Measurements from ENCODE around the gene PHLDB3. TPM values are rescaled to one million over a fixed set of nuclear protein-coding genes. Genes with fewer than 3 reads are reported as not detected.
A peak's percentile ranks its signal among the peaks of the same experiment; 100 is the strongest.

Gene PHLDB3
- total RNA-seq, 1 donor from 2014 or later: 23.4 TPM

DNA sequence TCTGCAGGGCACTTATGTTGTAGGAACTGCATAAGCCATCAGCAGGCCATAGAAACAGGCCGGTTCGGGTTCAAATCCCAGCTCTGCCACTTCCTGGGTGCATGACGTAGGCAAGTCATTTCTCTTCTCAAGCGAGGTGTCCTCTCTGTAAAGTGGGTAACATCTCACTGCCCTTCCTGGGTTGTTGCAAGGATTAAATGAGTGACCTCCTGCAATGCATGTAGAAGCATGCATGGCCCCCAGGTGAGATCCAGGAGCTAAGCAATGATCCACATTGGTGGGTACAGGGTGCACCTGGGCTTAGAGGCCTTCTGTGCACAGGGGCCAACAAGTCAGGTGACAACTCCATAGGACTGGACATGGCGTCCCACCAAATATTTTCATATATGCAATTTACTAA lies 13.8 kb downstream of the PHLDB3 start:
- Mint-ChIP-seq H3K4me1 (ENCODE audit: low read depth) (no peaks in the 10 kb centered on the region), H3K4me3 (ENCODE audit: low read depth) (no peak overlapping the region), H3K27ac (no peak overlapping the region), H3K27me3 (no peaks in the 10 kb centered on the region), H3K9me3 (ENCODE audit: low read depth) (no peaks in the 10 kb centered on the region), H3K36me3 (ENCODE audit: insufficient read depth) (peaks cover 8% of the 10 kb centered on the region)
- no peak for DNase-seq (ENCODE audit: low spot score, unreplicated experiment)
- TF ChIP-seq, protein P1, sequence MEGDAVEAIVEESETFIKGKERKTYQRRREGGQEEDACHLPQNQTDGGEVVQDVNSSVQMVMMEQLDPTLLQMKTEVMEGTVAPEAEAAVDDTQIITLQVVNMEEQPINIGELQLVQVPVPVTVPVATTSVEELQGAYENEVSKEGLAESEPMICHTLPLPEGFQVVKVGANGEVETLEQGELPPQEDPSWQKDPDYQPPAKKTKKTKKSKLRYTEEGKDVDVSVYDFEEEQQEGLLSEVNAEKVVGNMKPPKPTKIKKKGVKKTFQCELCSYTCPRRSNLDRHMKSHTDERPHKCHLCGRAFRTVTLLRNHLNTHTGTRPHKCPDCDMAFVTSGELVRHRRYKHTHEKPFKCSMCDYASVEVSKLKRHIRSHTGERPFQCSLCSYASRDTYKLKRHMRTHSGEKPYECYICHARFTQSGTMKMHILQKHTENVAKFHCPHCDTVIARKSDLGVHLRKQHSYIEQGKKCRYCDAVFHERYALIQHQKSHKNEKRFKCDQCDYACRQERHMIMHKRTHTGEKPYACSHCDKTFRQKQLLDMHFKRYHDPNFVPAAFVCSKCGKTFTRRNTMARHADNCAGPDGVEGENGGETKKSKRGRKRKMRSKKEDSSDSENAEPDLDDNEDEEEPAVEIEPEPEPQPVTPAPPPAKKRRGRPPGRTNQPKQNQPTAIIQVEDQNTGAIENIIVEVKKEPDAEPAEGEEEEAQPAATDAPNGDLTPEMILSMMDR (IDR thresholded peaks at IDR 0.05; ENCODE audit: unreplicated experiment): no peak

DNA sequence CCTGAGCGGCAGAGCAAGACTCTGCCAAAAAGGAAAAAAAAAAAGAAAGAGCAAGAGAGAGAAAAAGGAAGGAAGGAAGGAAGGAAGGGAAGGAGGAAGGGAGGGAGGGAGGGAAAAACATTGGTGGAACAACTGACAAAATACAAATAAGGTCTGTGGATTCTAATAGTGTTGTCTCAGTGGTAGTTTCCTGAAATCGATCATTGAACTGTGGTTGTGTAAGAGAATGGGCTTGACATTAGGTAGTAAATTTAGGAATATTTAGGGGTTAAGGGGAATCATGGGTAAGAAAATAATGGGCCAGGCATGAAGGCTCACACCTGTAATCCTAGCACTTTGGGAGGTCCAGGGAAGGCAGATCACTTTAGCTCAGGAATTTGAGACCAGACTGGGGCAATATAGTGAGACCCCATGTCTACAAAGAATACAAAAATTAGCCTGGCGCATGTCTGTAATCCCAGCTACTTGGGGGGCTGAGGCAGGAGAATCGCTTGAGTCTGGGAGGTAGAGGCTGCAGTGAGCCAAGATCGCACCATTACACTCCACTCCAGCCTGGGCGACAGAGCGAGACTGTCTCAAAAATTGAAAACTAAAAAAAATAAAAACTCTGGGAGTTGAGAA lies 14.5 kb downstream of the PHLDB3 start:
- H3K4me1 Mint-ChIP-seq (ENCODE audit: low read depth): no peaks in the 10 kb centered on the region
- TF ChIP-seq, protein P1 (IDR thresholded peaks at IDR 0.05; ENCODE audit: unreplicated experiment): no peak
- no peak overlapping the region for H3K4me3 Mint-ChIP-seq (ENCODE audit: low read depth)
- H3K27ac Mint-ChIP-seq: peak overlapping the region; percentile 3
- peaks cover 5% of the 10 kb centered on the region for H3K36me3 Mint-ChIP-seq (ENCODE audit: insufficient read depth)
- H3K27me3 Mint-ChIP-seq: no peaks in the 10 kb centered on the region
- DNase-seq (ENCODE audit: low spot score, unreplicated experiment): no peak
- no peaks in the 10 kb centered on the region for H3K9me3 Mint-ChIP-seq (ENCODE audit: low read depth)

DNA sequence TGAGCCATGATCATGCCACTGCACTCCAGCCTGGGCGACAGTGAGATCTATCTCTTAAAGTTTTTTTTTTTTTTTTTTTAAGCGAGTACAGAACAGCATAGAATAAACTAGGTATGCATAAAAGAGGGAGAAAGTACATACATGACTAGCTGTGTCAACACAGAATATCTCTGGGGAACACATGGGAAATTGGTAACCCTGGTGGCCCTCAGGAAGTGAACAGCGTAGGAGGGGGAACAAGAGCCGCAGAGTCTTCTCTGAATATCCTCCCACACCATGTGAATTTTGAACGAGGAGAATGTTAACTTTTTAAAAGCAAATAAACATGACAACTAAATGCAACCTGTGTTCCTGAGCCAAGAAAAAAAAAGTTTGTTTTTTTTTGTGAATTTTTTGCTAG lies 15.2 kb downstream of the PHLDB3 start:
- Mint-ChIP-seq H3K4me1 (ENCODE audit: low read depth) (no peaks in the 10 kb centered on the region), H3K4me3 (ENCODE audit: low read depth) (no peak overlapping the region), H3K27me3 (no peaks in the 10 kb centered on the region), H3K27ac (no peak overlapping the region), H3K9me3 (ENCODE audit: low read depth) (no peaks in the 10 kb centered on the region), H3K36me3 (ENCODE audit: insufficient read depth) (peaks cover 1% of the 10 kb centered on the region)
- no peak for DNase-seq (ENCODE audit: low spot score, unreplicated experiment)
- TF ChIP-seq, protein P1 (IDR thresholded peaks at IDR 0.05; ENCODE audit: unreplicated experiment): no peak

DNA sequence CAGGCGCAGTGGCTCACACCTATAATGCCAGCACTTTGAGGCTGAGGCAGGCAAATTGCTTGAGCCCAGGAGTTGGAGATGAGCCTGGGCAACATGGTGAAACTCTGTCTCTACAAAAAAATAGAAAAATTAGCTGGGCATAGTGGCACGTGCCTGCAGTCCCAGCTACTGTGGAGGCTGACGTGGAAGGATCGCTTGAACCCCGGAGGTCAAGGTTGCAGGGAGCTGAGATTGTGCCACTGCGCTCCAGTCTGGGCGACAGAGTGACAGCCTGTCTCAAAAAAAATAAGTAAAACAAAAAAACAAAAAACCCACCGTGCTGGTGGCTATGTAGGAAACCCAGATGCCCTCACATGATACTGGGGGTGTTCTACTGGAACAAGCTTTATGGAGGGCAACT lies 16.4 kb downstream of the PHLDB3 start:
- no peaks in the 10 kb centered on the region for H3K4me1 Mint-ChIP-seq (ENCODE audit: low read depth)
- H3K27ac Mint-ChIP-seq: no peak overlapping the region
- no peaks in the 10 kb centered on the region for H3K9me3 Mint-ChIP-seq (ENCODE audit: low read depth)
- no peak for DNase-seq (ENCODE audit: low spot score, unreplicated experiment)
- H3K4me3 Mint-ChIP-seq (ENCODE audit: low read depth): no peak overlapping the region
- peaks cover 1% of the 10 kb centered on the region for H3K36me3 Mint-ChIP-seq (ENCODE audit: insufficient read depth)
- no peaks in the 10 kb centered on the region for H3K27me3 Mint-ChIP-seq
- TF ChIP-seq, protein P1 (IDR thresholded peaks at IDR 0.05; ENCODE audit: unreplicated experiment): no peak

DNA sequence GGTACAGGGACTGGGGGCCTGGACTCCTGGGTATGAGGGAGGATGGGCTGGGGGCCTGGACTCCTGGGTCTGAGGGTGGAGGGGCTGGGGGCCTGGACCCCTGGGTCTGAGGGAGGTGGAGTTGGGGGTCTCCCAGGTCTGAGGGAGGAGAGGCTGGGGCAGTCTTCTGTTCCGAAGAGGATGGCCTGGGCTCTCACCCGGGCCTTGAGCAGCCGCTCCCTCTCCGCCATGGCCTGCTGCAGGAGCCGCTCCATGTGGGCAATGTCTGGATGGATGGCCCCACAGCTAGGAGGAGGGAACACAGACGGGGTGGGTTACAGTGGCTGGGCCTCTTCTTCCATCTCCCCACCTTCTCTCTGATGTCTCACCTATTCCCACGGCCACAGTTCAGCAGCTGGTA lies 18.1 kb downstream of the PHLDB3 start:
- H3K4me3 Mint-ChIP-seq (ENCODE audit: low read depth): no peak overlapping the region
- peaks cover 1% of the 10 kb centered on the region for H3K36me3 Mint-ChIP-seq (ENCODE audit: insufficient read depth)
- H3K27me3 Mint-ChIP-seq: no peaks in the 10 kb centered on the region
- TF ChIP-seq, protein P1 (IDR thresholded peaks at IDR 0.05; ENCODE audit: unreplicated experiment): no peak
- no peak overlapping the region for H3K27ac Mint-ChIP-seq
- H3K9me3 Mint-ChIP-seq (ENCODE audit: low read depth): no peaks in the 10 kb centered on the region
- no peak for DNase-seq (ENCODE audit: low spot score, unreplicated experiment)
- no peaks in the 10 kb centered on the region for H3K4me1 Mint-ChIP-seq (ENCODE audit: low read depth)

Data from progenitor cell of endocrine pancreas (in vitro differentiated cells).